NCI-H2227 (cell line): ENCODE data around the gene SPATA13.
A peak's percentile ranks its signal among the peaks of the same experiment; 100 is the strongest.

Source experiments
- DNase-seq: peaks from one replicate; lab custom pipeline; 2025; ENCODE audit not compliant: unreplicated experiment; lab: John Stamatoyannopoulos, UW

The SPATA13 gene

DNA sequence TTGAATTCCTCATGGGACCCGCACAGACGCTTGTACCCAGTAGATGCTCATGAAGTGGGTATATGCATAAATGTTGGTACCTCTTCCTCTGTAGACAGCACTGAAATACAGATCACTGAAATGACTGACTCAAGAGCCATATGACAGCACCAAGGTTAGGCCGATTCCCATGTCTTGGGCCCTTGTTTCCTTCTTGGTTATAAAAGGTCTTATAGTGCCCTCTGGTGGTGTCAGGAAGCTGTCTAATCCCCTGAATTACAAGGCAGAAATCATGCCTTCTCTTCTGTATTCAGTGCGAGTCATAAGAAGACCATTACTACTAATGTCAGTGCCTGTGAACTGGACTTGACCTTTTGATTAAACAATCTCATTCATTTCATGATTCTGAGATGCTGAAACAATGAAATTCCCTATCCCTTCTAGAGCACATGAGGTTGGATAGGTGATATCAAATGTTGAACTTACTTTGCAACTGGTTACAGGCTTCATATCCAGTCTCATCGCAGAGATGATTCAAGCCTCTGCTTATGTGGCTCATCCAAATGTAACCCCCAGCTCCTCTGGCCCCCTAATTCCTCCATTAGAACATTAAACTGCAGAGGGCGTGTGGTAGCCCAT is 59.7 kb downstream of the SPATA13 start:
- DNase-seq = peak; percentile 82

DNA sequence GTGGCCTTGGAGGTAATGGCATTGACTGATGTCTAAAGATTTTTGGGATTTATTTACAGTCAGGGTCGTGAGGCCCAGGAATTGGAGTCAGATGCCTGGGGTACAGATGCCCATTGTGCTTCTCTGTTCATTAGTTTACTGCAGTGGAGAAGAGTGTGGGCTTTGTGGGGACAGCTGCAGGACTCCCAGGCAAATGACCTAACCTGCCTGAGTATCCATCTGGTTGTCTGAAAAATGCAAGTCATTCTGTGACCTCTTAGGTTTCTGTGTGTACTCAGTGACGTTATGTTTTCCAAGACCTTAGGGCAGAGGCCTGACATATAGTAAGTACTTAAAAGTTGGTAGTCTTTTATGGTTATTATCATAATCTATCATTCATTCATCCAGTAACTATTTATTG is 60.5 kb downstream of the SPATA13 start:
- no peak for DNase-seq

DNA sequence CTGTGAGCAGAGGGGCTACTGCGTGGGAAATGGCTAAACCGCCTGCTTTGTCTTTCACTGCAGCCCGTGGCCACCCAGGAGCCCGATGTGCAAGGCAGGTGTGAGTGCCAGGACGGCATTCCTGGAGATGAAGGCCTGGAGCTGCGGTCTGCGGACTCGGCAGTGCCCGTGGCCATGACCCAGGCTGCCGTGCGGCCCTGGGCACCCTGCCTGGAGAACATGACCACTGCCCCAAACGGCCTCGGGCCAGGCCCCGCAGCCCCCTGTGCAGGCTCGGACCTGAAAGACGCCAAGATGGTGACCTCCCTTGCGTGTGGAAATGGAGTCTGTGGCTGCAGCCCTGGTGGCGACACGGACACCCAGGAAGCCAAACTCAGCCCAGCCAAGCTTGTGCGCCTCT is 62.2 kb downstream of the SPATA13 start:
- DNase-seq = no peak

DNA sequence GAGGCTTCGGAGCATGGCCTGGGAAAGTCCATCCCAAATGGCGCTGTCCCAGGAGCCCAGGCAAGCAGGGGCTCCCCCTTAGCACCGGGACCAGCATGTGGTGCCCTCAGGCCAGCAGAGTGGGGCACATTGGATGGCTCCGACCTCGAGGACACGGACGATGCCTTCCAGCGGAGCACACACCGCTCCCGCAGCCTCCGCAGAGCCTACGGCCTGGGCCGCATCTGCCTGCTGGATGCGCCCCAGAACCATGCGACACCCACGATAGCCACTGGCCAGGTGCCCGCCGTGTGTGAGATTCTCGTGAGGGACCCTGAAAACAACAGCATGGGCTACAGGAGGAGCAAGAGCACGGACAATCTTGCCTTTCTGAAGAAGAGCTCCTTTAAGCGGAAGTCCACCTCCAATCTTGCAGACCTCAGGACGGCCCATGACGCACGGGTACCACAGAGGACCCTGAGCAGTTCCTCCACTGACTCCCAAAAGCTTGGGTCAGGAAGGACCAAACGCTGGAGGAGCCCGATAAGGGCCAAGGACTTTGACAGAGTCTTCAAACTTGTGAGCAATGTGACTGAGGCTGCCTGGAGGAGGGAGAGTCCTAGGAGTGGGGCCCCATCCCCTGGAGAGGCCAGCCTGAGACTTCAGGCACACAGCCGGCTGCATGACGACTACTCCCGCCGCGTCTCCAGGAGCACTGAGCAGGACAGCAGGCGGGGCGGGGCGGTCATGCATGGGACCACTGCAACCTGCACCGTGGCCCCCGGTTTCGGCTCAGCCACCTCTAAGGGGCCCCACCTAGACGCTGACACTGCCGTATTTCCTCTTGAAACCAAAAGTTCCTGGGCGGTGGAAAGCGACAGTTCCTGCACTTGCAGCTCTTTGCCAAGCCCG is 63.1 kb downstream of the SPATA13 start:
- DNase-seq = no peak

DNA sequence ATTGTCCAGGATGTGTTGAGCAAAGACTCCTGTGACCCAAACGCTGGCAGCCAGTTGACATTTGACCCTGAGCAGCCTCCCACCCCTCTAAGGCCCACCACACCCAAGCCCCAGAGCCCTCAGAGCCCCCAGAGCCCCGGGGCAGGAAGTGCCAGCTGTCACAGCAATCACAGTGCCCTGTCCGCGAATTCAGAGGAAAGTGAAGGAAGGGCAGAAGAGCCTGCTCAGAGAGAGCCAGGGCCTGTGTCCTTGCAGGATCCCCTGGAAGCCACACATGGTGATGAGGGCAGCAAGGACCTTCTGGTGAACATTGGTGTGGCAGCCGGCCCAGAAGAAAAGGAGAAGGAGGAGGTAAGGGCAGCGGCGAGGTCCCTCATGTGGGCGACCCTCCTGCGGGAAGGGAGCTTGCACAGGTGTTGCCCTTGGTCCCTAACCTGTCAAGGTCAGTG is 63.7 kb downstream of the SPATA13 start:
- no peak for DNase-seq

DNA sequence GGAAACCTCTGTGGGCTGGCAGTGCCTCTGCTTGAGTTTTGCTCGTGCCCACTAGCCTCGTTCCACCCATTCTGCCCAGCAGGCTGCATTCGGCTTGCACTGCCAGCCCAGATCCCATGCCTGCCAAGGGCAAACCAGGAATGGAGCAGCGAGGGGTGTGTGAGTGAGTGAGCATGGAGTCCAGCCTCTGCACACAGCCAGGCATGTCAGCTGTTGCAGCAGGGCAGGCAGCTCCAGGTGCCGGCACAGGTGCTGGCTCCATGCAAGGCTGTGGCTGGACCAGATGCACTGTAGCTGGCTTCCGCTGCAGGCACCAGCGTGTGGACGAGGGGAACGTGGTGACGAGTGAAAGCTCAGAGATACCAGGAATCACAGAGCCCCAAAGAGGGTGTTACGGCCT is 64.5 kb downstream of the SPATA13 start:
- no peak for DNase-seq

DNA sequence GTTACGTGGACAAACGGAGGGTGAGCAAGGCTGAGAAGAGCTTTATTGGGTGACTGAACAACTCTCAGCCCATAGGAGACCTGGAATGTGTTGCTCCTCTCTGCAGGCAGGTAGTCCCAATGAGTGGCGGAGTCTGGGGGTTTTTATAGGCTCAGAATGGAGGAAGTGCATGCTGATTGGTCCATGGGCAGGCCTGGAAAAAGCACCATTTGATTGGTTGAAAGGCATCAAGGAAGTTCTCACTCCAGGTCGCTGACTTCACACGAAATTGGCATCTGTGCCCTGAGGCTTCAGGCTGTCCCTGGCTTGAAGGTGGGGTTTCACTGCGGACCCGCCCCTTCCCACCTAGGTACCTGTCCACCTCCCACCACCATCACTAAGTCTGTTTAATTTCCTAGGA is 65.4 kb downstream of the SPATA13 start:
- DNase-seq = no peak

DNA sequence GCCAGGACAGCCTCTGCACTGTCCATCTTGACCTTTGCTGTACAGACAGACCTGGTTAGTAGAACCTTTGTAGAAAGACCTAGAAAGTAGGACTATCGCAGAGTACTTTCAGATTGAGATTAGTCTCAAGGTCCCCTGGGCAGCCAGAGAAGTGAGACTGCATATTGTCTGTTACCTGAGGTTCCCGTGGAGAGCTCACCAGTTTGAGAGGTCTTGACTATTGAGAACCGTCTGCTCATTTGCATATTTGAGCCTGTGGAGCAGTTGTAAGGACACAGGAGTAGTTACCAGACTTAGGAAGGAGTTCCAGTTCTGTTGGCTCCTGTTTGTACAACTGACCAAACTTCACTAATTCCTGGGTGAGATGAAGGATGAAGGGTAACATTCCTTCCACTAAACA is 66.2 kb downstream of the SPATA13 start:
- DNase-seq = no peak

DNA sequence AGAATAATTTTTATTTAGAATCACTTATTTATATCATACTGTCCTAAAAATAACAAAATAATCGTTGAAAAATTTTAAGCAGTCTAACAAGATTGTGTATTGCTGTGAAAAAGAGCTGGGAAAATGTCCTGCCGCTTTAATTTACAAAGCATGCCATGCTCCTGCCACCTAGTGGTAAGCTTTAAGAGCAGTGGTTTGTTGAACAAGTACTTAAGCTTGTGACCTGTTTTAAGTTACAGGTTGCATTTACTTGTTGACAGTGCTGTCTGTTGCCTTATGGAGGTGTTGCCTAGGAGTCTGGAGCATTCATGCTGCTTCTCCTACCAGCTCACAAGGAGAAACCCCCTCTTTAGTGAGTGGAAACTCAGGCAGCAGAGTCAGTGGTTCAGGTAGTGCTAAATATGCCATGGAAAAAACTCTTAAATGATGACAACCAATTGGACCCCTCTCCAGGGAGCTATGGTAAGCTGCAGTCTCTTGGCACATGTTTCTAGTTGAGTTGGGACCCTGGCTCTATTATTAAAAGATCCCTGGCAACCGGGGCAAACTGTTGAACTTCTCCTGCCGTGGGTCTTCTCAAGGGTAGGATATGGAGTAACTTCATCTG is 68.4 kb downstream of the SPATA13 start:
- DNase-seq = peak; percentile 64

DNA sequence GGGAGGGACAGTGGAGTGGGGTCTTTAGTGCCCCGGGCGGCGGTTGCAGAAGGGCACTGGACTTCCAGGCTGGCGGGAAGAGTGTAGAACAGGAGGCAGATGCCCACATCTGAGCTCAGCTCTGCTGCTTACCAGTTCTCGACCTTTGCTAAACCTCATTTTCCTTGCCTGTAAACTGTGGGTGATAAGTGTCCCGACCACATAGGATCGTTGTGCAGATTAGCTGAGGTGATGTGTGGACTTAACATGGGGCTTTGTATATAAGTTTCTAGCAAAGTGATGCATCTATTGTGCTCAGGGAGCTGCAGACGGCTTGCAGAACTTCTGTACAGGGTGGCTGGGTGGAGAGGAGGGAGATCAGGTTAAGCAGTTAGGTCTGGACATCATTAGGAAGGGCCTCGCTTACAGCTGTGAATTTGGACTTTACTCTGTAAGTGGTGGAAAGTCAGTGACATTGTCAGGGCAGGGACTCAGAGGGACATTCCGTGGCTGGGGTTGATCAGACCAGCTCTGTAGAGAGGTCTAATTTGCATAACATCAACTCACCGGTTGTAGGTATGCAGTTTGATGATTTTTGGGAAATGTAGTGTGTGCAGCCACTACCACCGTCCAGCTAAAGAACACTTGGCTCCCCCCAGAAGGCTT is 70.0 kb downstream of the SPATA13 start:
- DNase-seq = no peak

DNA sequence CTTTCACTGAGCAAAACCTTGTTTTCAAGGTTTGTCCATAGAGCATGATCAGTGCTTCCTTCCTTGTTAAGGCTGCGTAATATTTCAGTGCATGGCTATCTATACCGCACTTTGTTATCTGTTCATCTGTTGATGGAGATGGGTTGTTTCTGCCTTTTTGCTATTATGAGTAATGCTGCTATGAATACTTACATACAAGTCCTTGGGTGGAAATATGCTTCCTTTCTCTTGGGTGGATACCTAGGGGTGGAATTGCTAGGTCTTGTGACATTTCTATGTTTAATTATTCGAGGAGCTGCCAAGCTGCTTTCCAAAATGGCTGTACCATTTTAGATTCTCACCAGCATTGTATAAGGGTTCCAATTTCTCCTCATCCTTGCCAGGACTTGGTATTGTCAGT is 70.9 kb downstream of the SPATA13 start:
- DNase-seq = no peak

DNA sequence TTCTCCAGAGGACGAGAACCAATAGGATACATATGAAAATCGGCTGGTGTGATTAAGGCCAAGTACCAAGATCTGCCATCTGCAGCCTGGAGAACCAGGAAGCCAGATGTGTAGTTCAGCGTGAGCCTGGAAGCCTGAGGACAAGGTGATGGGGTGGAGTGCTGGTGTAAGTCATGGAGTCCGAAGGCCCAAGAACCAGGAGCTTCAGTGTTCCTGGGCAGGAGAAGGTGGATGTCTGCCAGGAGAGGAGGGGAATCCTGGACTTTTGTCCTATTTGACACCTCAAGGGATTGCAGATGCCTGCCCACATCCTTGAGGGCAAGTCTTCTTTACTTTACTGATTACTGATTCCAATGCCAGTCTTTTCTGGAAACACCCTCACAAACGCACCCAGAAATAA is 71.5 kb downstream of the SPATA13 start:
- DNase-seq = no peak

DNA sequence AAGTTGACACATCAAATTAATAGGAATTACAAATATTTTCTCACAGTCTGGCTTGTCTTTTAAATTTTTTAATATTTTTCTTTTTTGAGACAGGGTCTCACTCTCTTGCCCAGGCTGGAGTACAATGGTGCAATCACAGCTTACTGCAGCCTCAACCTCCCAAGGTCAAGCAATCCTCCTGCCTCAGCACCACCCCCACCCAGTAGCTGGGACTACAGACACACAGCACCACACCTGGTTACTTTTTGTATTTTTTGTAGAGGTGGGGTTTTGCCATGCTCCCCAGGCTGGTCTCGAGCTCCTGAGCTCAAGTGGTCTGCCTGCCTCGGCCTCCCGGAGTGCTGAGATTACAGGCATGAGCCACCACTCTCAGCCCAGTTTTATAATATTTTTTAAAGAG is 72.0 kb downstream of the SPATA13 start:
- DNase-seq = no peak

DNA sequence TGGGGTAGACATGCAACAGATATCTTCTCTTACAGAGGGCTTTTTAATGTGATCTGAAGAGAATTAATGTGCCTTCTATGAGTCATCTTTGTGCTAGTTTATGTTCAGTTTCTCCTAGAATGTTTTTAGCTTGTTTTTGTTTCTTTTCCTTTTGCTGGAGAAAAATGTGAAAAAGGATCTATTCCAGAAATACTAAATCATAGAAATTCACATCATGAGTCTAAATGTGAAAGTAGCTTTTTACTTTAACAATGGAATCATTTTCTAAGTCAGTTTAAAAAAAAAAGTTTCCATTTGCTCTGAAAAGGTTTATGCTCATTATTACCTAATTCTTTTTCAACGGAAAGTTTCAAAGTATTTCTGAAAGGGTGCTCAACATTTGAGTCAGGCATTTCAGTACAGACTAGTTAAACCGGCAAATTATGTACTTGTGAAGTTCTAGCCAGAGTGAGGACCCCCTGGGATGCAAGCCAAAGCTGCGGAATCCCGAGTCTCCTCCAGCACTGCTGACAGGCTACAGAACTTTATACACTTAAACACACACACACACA is 72.9 kb downstream of the SPATA13 start:
- no peak for DNase-seq

DNA sequence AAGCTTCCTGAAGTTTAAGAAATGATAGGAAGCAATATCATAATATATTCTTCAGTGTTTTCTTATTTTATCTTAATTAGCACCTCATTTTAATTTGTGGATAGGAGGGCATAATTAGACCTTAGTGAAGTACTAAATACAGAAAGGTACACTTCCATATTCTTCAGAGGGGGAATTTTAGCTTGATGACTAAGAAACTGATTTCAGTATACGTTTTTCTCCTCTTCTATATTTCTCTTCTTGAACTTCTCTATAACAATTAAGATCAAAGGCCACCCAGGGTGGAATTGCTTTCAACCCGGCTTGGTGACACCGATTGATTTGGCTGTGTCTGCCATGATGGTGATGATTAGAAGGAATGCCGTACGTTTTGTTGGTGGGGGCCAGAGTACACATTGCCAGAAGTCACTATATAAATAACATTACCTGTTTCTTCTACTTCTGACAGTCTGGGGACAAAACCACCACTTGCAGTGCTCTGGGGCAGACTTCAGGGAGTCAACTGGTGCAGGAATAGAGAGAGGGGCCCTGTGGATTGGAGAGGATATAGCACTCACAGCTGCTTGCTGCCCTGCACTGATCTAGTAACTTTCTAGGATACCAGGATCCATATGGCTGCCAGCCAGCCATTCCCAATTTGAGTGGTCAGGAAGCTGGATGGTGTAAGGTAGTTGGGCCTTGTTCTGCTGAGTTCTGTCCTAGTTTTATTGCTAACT is 73.8 kb downstream of the SPATA13 start:
- DNase-seq = no peak

DNA sequence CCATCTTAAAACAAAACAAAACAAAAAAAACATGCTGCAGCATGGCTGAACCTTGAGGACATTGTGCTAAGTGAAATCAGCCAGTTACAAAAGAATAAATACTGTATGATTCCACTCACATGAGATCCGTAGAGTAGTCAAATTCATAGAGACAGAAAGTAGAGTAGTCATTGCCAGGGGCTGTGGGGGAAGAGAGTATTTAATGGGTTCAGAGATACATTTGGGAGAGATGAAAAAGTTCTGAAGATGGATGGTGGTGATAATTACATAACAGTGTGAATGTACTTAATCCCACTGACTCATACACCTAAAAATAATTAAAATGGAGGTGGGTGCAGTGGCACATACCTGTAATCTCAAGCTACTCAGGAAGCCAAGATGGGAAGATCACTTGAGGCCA is 76.8 kb downstream of the SPATA13 start:
- no peak for DNase-seq

DNA sequence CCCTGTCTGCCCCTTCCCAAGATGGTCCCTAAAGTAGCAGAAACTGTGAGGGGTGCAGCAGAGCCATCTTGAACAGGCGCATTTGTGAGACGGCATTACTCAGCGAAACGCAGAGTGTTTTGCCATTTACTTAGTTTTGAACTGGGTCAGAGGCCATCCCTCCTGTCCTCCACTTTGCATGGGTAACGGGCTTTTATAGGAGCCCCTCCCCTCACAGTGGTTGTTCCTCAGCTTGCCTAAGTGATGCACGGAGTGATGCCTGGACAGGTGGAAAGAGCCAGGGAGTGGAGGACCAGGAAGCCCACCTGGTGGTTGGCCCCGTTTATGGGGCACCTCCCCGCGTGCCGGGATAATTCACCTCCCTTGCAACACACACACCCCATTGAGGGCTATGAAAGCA is 80.8 kb downstream of the SPATA13 start:
- DNase-seq = no peak

DNA sequence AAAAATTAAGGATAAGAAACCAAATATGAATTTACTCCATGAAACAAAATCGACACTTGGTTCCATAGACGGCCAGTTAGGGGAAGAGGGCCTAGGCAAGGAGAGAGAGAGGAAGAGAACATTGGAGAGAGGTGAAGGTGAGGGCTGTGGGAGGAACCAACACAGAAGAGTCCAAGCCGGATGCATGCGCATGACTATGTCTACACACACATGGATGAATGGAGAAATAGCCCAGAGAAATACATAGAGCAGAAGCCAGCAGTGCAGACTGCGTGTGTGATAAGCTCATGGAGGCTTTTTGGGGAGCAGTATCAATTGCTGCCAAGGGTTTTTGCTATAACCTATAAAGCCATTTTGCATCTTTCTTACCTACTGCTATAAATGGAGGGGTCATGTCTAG is 81.6 kb downstream of the SPATA13 start:
- DNase-seq = no peak

DNA sequence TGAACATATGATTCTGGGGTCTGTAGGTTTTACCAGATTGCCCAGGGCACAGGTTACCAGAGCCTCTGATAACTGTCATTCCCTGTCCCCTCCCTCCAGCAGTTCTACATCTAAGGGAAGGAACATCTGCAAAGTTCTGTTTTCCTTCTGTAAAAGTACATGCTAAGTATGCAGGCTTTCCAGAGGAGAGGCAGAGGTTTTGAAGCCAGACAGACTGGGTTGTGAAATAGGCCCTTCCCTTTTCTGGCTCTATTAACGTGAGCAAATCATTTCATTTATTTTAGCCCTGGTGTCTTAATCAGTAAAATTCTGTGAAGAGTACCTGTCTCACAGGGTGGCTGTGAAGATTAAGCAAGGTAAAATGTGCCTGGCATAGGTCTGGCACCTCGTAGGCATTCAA is 82.8 kb downstream of the SPATA13 start:
- no peak for DNase-seq

DNA sequence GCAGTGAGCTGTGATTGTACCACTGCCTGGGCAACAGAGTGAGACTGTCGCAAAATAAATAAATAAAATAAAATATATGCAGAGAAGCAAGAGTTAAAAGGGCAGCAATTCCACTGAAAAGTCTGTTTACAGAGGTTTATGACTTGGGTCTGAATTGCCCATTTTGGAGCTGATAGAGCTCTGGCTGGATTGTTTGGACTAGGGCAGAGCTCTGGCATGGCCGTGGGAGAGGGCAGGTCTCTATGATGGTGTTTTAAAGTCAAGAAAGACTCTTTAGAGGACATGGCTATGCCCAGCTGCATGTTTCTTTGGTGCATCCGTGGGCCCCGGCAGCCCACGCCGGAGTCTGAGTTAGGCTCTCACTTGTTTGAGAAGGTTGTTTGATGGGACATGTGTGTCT is 84.3 kb downstream of the SPATA13 start:
- DNase-seq = no peak

DNA sequence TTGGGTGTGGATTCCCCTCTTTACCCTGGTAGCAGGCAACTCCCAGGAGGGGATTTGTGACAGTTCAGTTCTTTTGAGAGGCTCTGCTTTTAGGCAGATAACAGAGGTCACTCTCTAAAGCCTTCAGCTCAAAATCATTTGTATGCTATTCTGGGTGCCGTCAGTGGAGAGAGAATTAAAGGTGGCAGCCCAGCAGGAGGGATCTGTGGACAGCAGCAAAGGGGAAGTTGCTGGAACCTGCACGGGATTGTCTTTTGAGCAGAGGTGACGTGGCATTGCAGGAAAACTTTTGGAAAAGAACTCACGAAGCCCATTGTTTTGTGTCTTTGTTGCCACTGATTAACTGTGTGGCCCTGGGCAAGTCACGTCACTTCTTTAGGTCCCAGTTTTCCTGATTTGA is 86.5 kb downstream of the SPATA13 start:
- no peak for DNase-seq
